Measurements from ENCODE around the gene RAN.
"Not testable (repeated sequence)": the region's sequence is repeated elsewhere in the genome, so short reads cannot be mapped to it uniquely, and the experiment has no call there.

Gene RAN

GRCh38 chr12:130878193-130879185 is 6.6 kb downstream of the RAN start:
- in situ Hi-C loops (cut with MboI; ENCODE audit: low sequenced_read_pairs), result no loop called here

DNA sequence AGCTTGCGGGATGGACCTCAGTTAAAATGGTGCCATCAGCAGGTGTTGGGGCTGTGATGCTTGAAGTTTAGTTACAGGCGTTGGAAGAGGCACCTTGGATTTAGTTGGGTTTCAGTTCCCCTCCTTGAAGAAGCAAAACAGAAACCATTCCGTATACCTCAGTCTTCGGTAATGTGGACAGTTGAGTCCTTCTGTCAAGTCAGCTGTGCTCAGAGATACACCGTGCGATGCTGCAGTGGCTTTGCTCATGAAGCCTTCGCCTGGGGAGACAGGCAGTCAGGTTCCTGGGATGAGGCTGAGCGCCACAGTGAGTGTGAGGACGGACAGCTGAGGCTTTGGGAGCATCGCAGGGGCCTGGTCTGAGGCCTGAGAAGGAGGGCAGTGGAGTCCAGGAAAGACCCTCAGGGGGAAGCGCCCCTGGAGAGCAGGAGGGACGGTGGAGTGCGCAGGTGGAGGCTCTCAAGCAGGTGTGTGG is 7.4 kb downstream of the RAN start:
- in situ Hi-C loops (cut with MboI; ENCODE audit: low sequenced_read_pairs), result no loop called here

- in situ Hi-C loops (cut with MboI; ENCODE audit: low sequenced_read_pairs), result no loop called here
These were observed 8.0 kb downstream of the RAN start for GRCh38 chr12:130879781-130880389.

DNA sequence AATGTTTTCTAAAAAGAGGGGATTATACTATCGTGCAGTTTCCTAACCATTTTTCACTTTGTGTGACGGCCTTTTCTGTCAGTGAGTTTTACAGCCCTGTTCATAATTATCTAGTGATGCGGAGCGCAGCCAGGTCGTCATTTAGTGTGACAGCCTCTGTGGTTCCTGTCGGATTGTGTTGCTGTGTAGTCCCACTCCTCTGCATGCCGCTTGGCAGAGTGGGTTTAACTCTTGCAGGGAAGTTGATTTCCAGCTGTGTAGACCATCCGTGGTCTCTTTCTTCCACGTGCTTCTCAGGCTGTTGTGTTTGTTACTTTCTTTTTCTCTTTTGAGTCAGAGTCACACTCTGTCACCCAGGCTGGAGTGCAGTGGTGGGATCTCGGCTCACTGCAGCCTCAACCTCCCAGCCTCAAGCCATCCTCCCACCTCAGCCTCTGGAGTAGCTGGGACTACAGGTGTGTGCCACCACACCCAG is 8.6 kb downstream of the RAN start:
- in situ Hi-C loops (cut with MboI; ENCODE audit: low sequenced_read_pairs), result no loop called here

- in situ Hi-C loops (cut with MboI; ENCODE audit: low sequenced_read_pairs), result no loop called here
These were observed 9.2 kb downstream of the RAN start for GRCh38 chr12:130881046-130881445.

DNA sequence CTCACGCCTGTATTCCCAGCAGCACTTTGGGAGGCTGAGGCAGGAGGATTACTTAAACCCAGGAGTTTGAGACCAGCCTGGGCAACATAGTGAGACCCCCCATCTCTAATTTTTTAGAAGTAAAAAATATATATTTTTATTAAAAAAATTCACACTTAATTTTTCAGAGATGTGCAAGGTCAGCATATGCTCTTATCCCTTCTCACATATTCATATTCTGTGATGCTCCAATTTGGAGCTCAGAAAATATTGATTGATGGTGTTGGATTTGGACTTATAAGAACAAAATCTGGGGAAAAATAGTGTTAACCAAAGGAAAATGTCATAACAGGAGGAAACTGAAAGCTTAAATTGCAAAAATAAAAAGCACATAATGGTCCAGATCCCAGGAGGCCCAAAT is 9.7 kb downstream of the RAN start:
- in situ Hi-C loops (cut with MboI; ENCODE audit: low sequenced_read_pairs), result no loop called here

GRCh38 chr12:130887190-130887589 is 15.3 kb downstream of the RAN start:
- in situ Hi-C loops (cut with MboI; ENCODE audit: low sequenced_read_pairs), result not testable (repeated sequence)

GRCh38 chr12:130904064-130904463 is 32.2 kb downstream of the RAN start:
- in situ Hi-C loops (cut with MboI; ENCODE audit: low sequenced_read_pairs), result no loop called here

- in situ Hi-C loops (cut with MboI; ENCODE audit: low sequenced_read_pairs), result not testable (repeated sequence)
These were observed 33.1 kb downstream of the RAN start for GRCh38 chr12:130904936-130905455.

DNA sequence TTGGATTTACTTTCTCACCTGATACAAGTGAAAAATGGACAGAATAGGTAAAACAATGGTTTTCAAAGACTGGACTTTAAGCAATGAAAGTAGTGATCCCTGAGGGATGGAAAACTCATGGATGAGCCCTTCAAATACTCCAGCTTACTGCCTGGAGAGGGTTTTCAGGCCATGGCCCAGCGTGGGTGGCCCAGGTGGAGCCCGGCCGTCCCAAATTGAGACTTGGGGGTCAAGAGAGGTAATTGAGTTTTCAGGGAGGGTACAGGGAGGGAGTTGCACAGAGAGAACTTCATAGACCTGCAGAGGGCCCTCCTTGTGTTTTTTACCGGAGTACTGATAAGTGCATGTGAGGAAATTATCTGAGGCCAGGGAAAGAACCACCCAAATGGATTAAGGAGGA is 37.2 kb downstream of the RAN start:
- in situ Hi-C loops (cut with MboI; ENCODE audit: low sequenced_read_pairs), result no loop called here

- in situ Hi-C loops (cut with MboI; ENCODE audit: low sequenced_read_pairs), result no loop called here
These were observed 39.3 kb downstream of the RAN start for GRCh38 chr12:130911193-130911592.

GRCh38 chr12:130911933-130912332 is 40.1 kb downstream of the RAN start:
- in situ Hi-C loops (cut with MboI; ENCODE audit: low sequenced_read_pairs), result no loop called here

GRCh38 chr12:130916241-130916911 is 44.5 kb downstream of the RAN start:
- in situ Hi-C loops (cut with MboI; ENCODE audit: low sequenced_read_pairs), result no loop called here

DNA sequence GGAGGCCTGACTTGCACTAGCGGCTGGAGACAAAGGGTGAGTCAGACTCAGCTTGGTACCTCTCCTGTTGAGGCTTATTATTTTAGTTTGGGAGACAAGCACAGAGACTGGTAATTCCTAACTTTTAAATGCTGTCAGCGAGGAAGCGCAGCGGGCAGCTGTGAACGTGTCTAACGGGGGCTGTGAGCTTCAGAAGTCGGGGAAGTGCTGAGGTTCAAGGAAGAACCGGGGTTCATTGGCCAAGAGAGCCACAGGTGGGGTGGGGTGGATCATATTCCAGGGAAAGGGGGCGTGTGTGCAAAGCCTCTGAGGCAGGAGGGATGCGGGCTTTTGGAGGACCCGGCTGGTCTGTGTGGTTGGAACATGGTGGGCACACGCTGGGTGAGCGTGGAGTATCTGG is 45.7 kb downstream of the RAN start:
- in situ Hi-C loops (cut with MboI; ENCODE audit: low sequenced_read_pairs), result no loop called here

DNA sequence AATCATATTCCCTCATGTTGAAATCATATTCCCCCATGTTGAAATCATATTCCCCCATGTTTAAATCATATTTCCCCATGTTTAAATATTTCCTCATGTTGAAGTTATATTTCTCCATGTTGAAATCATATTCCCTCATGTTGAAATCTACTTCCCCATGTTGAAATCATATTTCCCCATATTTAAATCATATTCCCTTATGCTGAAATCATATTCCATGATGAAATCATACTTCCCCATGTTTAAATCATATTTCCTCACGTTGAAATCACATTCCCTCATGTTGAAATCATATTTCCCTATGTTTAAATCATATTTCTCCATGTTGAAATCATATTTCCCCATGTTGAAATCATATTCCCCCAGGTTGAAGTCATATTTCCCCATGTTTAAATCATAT is 47.2 kb downstream of the RAN start:
- in situ Hi-C loops (cut with MboI; ENCODE audit: low sequenced_read_pairs), result no loop called here

DNA sequence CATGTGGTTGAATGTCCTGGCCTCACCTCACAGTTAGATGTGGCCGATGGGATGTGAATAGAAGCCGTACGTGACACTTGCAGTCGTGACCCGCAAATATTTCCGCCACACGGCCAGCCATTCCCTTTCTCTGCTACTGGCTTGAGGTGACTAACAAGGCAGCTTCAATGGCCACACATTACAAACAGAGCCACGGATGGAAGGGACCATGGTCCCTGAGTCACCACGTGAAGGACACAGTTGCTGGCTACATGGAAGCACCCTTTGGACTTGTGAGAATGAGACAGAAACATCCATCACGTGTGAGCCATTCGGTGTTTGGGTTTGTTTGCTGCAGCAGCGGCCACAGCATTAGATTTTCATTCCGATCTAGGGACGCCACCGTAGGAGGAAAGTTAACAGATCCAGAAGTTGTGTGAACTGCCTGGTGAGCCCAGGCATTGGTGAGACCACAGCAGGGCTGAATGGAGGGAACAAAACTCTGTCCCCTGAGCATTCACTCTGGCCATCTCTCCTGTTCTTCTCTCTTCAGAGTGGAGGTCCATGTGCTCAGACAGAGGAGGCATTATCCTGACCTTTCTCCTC is 48.3 kb downstream of the RAN start:
- in situ Hi-C loops (cut with MboI; ENCODE audit: low sequenced_read_pairs), result no loop called here

DNA sequence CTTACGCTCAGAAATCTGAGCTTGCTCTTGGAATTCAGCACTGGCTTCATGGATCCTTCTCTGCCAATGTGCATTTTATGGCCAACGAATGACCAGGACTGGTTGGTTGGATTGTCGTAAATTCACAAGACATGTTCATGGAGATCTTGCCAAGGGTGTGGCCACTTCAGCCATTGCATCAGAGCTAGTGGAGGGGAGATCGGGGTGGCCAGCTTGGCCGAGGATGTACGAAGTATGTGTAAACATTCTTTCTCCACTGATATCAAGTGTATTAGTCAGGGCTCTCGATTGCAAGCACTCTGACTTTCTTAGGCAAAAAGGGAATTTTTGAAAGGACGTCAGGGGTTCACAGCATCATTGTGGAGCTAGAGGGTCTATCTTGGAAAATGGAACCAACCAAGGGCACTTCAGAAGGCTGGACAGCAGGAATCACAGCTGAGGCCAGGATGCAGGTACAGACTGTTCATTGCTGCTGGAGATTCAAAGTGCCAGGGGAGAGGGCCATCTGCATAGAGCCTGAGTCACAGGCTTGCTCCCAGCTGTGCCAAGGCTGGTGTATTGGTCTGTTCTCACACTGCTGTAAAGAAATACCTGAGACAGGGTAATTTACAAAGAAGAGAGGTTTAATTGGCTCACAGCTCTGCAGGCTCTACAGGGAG is 49.0 kb downstream of the RAN start:
- in situ Hi-C loops (cut with MboI; ENCODE audit: low sequenced_read_pairs), result no loop called here

DNA sequence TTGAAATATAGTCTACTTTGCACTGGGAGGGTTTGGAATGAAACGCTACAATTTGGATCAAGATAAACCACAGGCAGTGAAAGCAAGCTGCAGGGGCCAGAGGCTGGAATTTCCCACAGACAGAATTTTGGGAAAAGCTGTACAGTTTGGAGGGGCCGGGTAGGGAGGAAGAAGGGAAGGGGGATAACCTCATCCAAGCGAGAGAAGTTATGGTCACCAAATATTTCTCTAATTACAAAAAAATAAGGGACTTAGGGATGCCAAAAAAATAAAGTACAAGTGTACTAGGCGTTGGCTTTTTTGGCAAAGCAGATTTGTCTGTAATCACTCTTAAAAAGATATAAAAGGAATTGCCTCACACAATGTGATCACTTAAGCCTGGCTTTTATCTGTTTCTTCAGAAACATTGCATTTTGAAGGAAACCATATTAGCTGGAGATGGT is 50.7 kb downstream of the RAN start:
- in situ Hi-C loops (cut with MboI; ENCODE audit: low sequenced_read_pairs), result no loop called here

DNA sequence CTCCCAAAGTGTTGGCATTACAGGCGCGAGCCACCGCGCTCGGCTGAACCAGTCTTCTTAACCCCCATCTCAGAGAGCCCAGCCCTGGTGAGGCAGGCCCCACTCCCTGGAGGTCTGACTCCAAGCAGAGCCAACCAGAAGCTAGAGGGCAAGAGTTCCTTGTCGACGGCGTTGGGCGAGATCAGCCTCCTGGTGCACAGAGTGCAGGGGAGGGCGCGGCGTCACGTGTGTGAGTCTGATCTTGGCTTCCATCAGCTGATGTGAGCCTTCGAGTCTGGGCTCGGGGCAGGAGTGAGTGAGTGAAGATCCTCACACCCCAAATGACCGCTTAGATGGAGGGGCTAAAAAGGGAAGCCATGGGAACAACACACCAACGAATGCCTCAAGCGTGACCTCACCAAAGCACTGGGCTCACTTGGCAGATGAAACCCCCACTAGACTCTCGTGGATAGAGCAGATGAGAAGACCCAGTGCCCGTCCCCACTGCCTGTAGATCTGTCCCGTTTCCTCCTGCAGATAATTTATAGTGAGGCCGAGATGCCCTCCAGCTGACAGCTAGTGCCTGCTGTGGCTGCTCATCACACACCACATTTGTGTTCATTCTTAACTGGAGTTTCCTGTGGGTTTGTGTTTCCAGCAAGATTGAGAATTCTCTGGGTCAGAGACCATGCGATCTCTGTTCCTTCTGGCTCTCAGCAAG is 53.2 kb downstream of the RAN start:
- in situ Hi-C loops (cut with MboI; ENCODE audit: low sequenced_read_pairs), result no loop called here

DNA sequence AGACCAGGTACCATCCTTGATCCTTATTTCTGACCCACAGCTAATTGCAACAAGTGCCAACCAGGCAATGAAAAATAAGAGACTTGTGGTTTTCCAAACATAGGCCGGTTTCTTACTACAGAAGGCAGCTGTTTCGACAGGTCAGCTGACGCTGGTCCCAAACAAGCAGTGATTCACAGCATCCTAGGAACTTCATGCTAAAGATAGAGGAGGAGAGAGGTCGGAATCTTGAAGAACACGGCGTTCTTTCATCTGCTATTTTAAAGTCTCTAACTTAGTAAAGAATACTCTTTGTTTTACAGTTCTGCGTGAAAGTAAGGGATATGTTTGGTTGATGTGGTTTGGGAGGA is 53.8 kb downstream of the RAN start:
- in situ Hi-C loops (cut with MboI; ENCODE audit: low sequenced_read_pairs), result no loop called here

Measured in hTERT RPE-1 (cell line).